OCI-LY7 (cell line): ENCODE measurements around the gene SMIM17. TPM values are rescaled to one million over a fixed set of nuclear protein-coding genes. Genes with fewer than 3 reads are reported as not detected.

Source experiments
- BruUV-seq: library from RNA; stranded (reverse); fragments of 400-500 nt; replicated peaks from 2 replicates; lab custom pipeline; 2021; lab: Mats Ljungman, UMichigan
- CTCF ChIA-PET: fragments of 300-600 bp; sonication (Branson Sonifier 250); formaldehyde crosslinking; loops from one replicate; lab custom pipeline; 2022; ENCODE audit warnings: antibody characterized with exemption; ENCODE audit not compliant: unreplicated experiment; lab: Charles Lee
- POLR2A ChIA-PET: fragments of 300-600 bp; sonication (Branson Sonifier 250); formaldehyde crosslinking; loops from one replicate; lab custom pipeline; 2022; ENCODE audit warnings: antibody characterized with exemption; lab: Charles Lee
- DNase-seq: peaks from one replicate; pipeline ENCODE4 v3.0.0-alpha.2; 2015; ENCODE audit warnings: low spot score
- H2AFZ ChIP-seq: fragments of 200-600 bp; sonication (generic), shearing (Covaris generic); 2 replicates; pipeline ENCODE4 v1.6.1; 2014; ENCODE audit warnings: mild to moderate bottlenecking, antibody characterized with exemption, low read length, moderate library complexity
- H3K27ac ChIP-seq: fragments of 200-600 bp; sonication (generic); 2 replicates; pipeline ENCODE4 v1.5.1; 2014; ENCODE audit warnings: mixed run types, low read depth, mild to moderate bottlenecking, moderate library complexity, low read length, inconsistent platforms; ENCODE audit not compliant: poor library complexity, severe bottlenecking
- H3K36me3 ChIP-seq: fragments of 200-600 bp; sonication (generic); 2 replicates; pipeline ENCODE4 v1.6.1; 2014; ENCODE audit warnings: mild to moderate bottlenecking, antibody characterized with exemption, low read length, moderate library complexity, mixed read lengths; ENCODE audit not compliant: insufficient read depth
- H3K4me1 ChIP-seq: fragments of 200-600 bp; sonication (generic); 2 replicates; pipeline ENCODE4 v1.5.1; 2014; ENCODE audit warnings: mild to moderate bottlenecking, low read length; ENCODE audit not compliant: insufficient read depth, poor library complexity, severe bottlenecking
- H3K4me2 ChIP-seq: fragments of 200-600 bp; sonication (generic); 2 replicates; pipeline ENCODE4 v1.6.1; 2014; ENCODE audit warnings: mild to moderate bottlenecking, low read length
- H3K4me3 ChIP-seq: fragments of 200-600 bp; sonication (generic); 2 replicates; pipeline ENCODE4 v1.5.1; 2014; ENCODE audit warnings: mild to moderate bottlenecking, low read depth, low read length; ENCODE audit not compliant: poor library complexity, severe bottlenecking
- H3K79me2 ChIP-seq: fragments of 200-600 bp; sonication (generic); 2 replicates; pipeline ENCODE4 v1.6.1; 2016; ENCODE audit warnings: low read depth, mild to moderate bottlenecking, low read length, moderate library complexity, mixed read lengths; ENCODE audit not compliant: insufficient read depth
- H3K9me2 ChIP-seq: fragments of 200-600 bp; sonication (generic); 2 replicates; pipeline ENCODE4 v1.6.1; 2016; ENCODE audit warnings: mild to moderate bottlenecking, low read length, mixed read lengths; ENCODE audit not compliant: insufficient read depth
- H3K9me3 ChIP-seq: fragments of 200-600 bp; sonication (generic); 2 replicates; pipeline ENCODE4 v1.6.1; 2014; ENCODE audit warnings: mild to moderate bottlenecking, mixed run types, low read length, mixed read lengths
- H4K20me1 ChIP-seq: fragments of 200-600 bp; sonication (generic); 2 replicates; pipeline ENCODE4 v1.6.1; 2014; ENCODE audit warnings: mild to moderate bottlenecking, antibody characterized with exemption, low read length, moderate library complexity, mixed read lengths; ENCODE audit not compliant: insufficient read depth
- CTCF ChIP-seq: fragments of 200-600 bp; sonication (generic); conservative IDR thresholded peaks from 2 replicates; pipeline ENCODE4 v1.5.1; 2014; ENCODE audit warnings: mild to moderate bottlenecking, antibody characterized with exemption, low read length, moderate library complexity, mixed read lengths
- EZH2phosphoT487 ChIP-seq: fragments of 200-600 bp; sonication (generic); IDR thresholded peaks from 2 replicates; pipeline ENCODE4 v1.6.1; 2018; ENCODE audit warnings: low read depth, borderline replicate concordance, mild to moderate bottlenecking, mixed run types, antibody characterized with exemption, low read length, moderate library complexity, mixed read lengths
- intact Hi-C: fragments of 100-400 bp; cut with micrococcal nuclease; formaldehyde crosslinking; loops from one replicate; pipeline ENCODE4 v1.10.0; 2022; ENCODE audit not compliant: unreplicated experiment
- total RNA-seq, 2 experiments: library from RNA; depleted of rRNA in 1 of 2; stranded (reverse); fragments of >200 nt in 1 of 2; shearing (Covaris generic) in 1 of 2; gene quantifications; 2 replicates each; pipeline ENCODE4 v1.2.3, GENCODE V29; 2014 to 2022

Gene SMIM17
- total RNA-seq, 2 experiments from 2014 or later = not detected

GRCh38 chr19:56608274-56608964 is 34.5 kb upstream of the SMIM17 start:
- Histone ChIP-seq H3K9me2 (no peaks in the 10 kb centered on the region), H3K36me3 (peaks cover 7% of the 10 kb centered on the region), H3K4me2 (no peak overlapping the region), H2AFZ (no peak overlapping the region), H3K4me1 (no peaks in the 10 kb centered on the region), H3K79me2 (no peaks in the 10 kb centered on the region), H3K4me3 (no peak overlapping the region), H4K20me1 (no peaks in the 10 kb centered on the region), H3K27ac (no peak overlapping the region), H3K9me3 (0 out of 2 replicates have a peak, but pooled peaks cover 10% of the 10 kb centered on the region)
- no peak for TF ChIP-seq EZH2phosphoT487
- CTCF ChIA-PET = no interaction called here
- no TSS peak for BruUV-seq
- no peak for DNase-seq
- intact Hi-C loops = no loop called here
- POLR2A ChIA-PET = no interaction called here

GRCh38 chr19:56611288-56611687 is 31.7 kb upstream of the SMIM17 start:
- POLR2A ChIA-PET = no interaction called here
- TF ChIP-seq CTCF (no peak), EZH2phosphoT487 (no peak)
- Histone ChIP-seq H3K36me3 (no peaks in the 10 kb centered on the region), H4K20me1 (no peaks in the 10 kb centered on the region), H2AFZ (no peak overlapping the region), H3K9me3 (peaks cover 17% of the 10 kb centered on the region; the same call in 1 of the 2 replicates), H3K9me2 (no peaks in the 10 kb centered on the region), H3K4me1 (no peaks in the 10 kb centered on the region), H3K4me3 (no peak overlapping the region), H3K27ac (no peak overlapping the region), H3K79me2 (no peaks in the 10 kb centered on the region), H3K4me2 (no peak overlapping the region)
- BruUV-seq = no TSS peak
- CTCF ChIA-PET = no interaction called here
- no peak for DNase-seq
- intact Hi-C loops = no loop called here

GRCh38 chr19:56612737-56613136 is 30.2 kb upstream of the SMIM17 start:
- CTCF ChIA-PET = no interaction called here
- Histone ChIP-seq H3K9me3 (peaks cover 17% of the 10 kb centered on the region; the same call in 1 of the 2 replicates), H3K36me3 (0 out of 2 replicates have a peak, but pooled peaks cover 4% of the 10 kb centered on the region), H3K4me1 (no peaks in the 10 kb centered on the region), H4K20me1 (no peaks in the 10 kb centered on the region), H3K4me2 (no peak overlapping the region), H3K27ac (no peak overlapping the region), H2AFZ (no peak overlapping the region), H3K4me3 (no peak overlapping the region), H3K9me2 (no peaks in the 10 kb centered on the region), H3K79me2 (no peaks in the 10 kb centered on the region)
- TF ChIP-seq CTCF = no peak
- TF ChIP-seq EZH2phosphoT487 = no peak
- POLR2A ChIA-PET = no interaction called here
- intact Hi-C loops = no loop called here
- no peak for DNase-seq
- no TSS peak for BruUV-seq
